ENCODE results near the gene RNF2. TPM values are rescaled to one million over a fixed set of nuclear protein-coding genes. Genes with fewer than 3 reads are reported as not detected.
"Not testable (repeated sequence)": the region's sequence is repeated elsewhere in the genome, so short reads cannot be mapped to it uniquely, and the experiment has no call there.

RNF2 gene
- polyA plus RNA-seq (2013) = 39.0 and 41.8 TPM in 2 replicates

DNA sequence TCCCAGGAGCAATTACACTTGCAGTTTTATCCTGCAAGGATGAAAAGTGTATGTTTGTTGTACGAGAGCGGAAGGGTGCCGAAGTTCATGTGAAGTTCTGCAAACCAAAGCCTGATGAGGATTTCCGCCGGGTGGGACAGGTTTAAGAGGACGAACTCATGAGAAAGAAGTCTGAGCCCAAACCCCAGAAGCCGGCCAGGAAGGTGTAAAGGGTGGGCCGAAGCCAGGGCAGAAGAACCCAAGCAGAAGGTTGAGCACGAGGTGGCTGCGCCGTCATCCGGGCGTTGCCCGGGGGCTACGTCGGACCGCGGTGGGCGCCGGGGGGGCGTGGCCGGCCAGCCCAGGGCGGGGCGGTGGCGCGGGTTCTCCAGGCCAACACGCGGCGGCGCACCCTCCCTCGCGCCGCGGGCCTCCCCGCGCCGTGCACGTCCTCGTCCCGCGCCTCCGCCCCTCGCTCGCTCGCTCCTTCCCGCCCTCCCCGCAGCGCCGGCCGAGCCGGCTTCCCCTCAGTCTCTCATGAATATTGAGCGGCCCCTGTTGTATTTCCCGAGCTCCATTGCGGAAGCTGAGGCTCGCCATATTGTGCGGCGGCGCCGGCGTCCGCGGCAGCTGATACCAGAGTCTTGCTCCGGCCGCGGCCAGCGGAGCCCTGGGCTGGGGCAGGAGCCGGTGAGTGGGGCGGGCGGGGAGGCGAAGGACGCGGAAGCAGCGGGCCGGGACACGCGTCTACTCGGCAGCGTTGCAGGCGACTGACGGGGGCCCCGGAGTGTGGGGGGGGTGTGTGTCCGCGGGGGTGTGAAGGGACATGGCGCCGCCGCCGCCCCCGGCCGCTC, at the start of gene RNF2:
TSS of gene RNF2 (plus strand) at position 578 of the 833 bp plus-strand sequence. CDS start 41,996 bp downstream, outside the sequence.
- no CpG with 5 or more reads among the region's 89 CpGs for WGBS (ENCODE audit: extremely low coverage, insufficient coverage, insufficient read length)
- H2AK5ac ChIP-seq (ENCODE audit: low read length) = no peak within 1 kb of the TSS

DNA sequence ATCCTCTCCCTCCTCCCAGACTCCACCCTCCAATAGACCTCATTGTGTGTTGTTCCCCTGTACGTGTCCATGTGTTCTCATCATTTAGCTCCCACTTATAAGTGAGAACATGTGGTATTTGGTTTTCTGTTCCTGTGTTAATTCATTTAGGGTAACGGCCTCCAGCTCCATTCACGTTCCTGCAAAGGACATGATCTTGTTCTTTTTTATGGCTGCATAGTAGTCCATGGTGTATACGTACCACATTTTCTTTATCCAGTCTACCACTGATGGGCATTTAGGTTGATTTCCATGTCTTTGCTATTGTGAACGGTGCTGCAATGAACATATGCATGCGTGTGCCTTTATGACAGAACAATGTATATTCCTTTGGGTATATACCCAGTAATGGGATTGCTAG, 45.4 kb upstream of the RNF2 start:
- not testable (repeated sequence) for H3K4ac ChIP-seq (ENCODE audit: low read depth, low read length); H3K79me1 ChIP-seq (ENCODE audit: low read length); H2AFZ ChIP-seq (ENCODE audit: insufficient read depth, low read length, poor library complexity); H2AK5ac ChIP-seq (ENCODE audit: low read length); H3K4me3 ChIP-seq (ENCODE audit: low read depth, low read length); H3K4me1 ChIP-seq (ENCODE audit: control insufficient read depth in 1 of 2, insufficient read depth in 2 of 2, low read length in 2 of 2); H3K27ac ChIP-seq (ENCODE audit: low read depth, low read length); H2BK120ac ChIP-seq (ENCODE audit: insufficient read depth, low read length, poor library complexity); H3K18ac ChIP-seq (ENCODE audit: low read length); H3K23ac ChIP-seq (ENCODE audit: low read length); H4K8ac ChIP-seq (ENCODE audit: low read depth, low read length); H4K12ac ChIP-seq (ENCODE audit: low read depth, low read length); H3K27me3 ChIP-seq (ENCODE audit: insufficient read depth, low read length); H3K9ac ChIP-seq (ENCODE audit: low read length); H3K36me3 ChIP-seq (ENCODE audit: control insufficient read depth in 1 of 2, insufficient read depth in 2 of 2, low read length in 2 of 2); H3K9me3 ChIP-seq (ENCODE audit: insufficient read depth, low read depth, low read length); H3K79me2 ChIP-seq (ENCODE audit: control insufficient read depth, insufficient read depth, low read length, poor library complexity); H2BK12ac ChIP-seq (ENCODE audit: low read length); H2BK5ac ChIP-seq (ENCODE audit: low read depth, low read length, poor library complexity); DNase-seq; H3K4me2 ChIP-seq (ENCODE audit: low read length); H4K91ac ChIP-seq (ENCODE audit: low read depth, low read length); H3K14ac ChIP-seq (ENCODE audit: low read length)
- no CpG with 5 or more reads among the region's 6 CpGs for WGBS (ENCODE audit: extremely low coverage, insufficient coverage, insufficient read length)

More for the DNA sequence above, at the start of gene RNF2:
- Histone ChIP-seq H3K14ac (ENCODE audit: low read length) (peak within 1 kb of the TSS; percentile 85), H3K9ac (ENCODE audit: low read length) (peak within 1 kb of the TSS; percentile 95), H2BK120ac (ENCODE audit: insufficient read depth, low read length, poor library complexity) (peak within 1 kb of the TSS; percentile 92), H3K79me2 (ENCODE audit: control insufficient read depth, insufficient read depth, low read length, poor library complexity) (peaks cover 19% of the 10 kb centered on the region), H3K4me3 (ENCODE audit: low read depth, low read length) (peak within 1 kb of the TSS; percentile 93), H3K4me2 (ENCODE audit: low read length) (peak within 1 kb of the TSS; percentile 92), H4K91ac (ENCODE audit: low read depth, low read length) (peak within 1 kb of the TSS; percentile 88), H4K12ac (ENCODE audit: low read depth, low read length) (peak within 1 kb of the TSS; percentile 1), H3K36me3 (ENCODE audit: control insufficient read depth in 1 of 2, insufficient read depth in 2 of 2, low read length in 2 of 2) (no peaks in the 10 kb centered on the region), H3K27ac (ENCODE audit: low read depth, low read length) (peak within 1 kb of the TSS; percentile 72), H3K79me1 (ENCODE audit: low read length) (peaks cover 11% of the 10 kb centered on the region), H3K23ac (ENCODE audit: low read length) (no peak within 1 kb of the TSS), H2BK12ac (ENCODE audit: low read length) (peak within 1 kb of the TSS; percentile 8), H4K8ac (ENCODE audit: low read depth, low read length) (peak within 1 kb of the TSS; percentile 92), H3K27me3 (ENCODE audit: insufficient read depth, low read length) (no peaks in the 10 kb centered on the region), H3K18ac (ENCODE audit: low read length) (peak within 1 kb of the TSS; percentile 91), H3K4ac (ENCODE audit: low read depth, low read length) (peak within 1 kb of the TSS; percentile 78), H3K4me1 (ENCODE audit: control insufficient read depth in 1 of 2, insufficient read depth in 2 of 2, low read length in 2 of 2) (peaks cover 3 to 4% of the 10 kb centered on the region in 2 experiments), H2AFZ (ENCODE audit: insufficient read depth, low read length, poor library complexity) (peak within 1 kb of the TSS; percentile 69), H3K9me3 (ENCODE audit: insufficient read depth, low read depth, low read length) (no peaks in the 10 kb centered on the region), H2BK5ac (ENCODE audit: low read depth, low read length, poor library complexity) (peak within 1 kb of the TSS; percentile 60)
- DNase-seq = peak; percentile 69 to 82

DNA sequence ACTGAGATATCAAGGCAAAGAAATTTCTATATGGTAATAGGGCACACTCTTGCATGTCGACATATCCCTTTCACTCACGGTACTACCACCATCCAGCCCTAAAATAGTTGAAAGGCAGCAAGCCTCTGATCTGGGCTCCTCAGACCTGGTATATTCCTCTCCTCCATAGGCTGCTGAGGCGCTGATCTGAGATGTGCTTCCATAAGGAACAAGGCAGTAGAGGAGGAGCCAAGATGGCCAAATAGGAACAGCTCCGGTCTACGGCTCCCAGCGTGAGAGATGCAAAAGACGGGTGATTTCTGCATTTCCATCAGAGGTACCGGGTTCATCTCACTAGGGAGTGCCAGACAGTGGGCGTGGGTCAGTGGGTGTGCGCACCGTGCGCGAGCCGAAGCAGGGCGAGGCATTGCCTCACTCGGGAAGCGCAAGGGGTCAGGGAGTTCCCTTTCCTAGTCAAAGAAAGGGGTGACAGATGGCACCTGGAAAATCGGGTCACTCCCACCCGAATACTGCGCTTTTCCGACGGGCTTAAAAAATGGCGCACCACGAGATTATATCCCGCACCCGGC, 44.0 kb upstream of the RNF2 start:
- not testable (repeated sequence) for H3K9ac ChIP-seq (ENCODE audit: low read length); H3K27ac ChIP-seq (ENCODE audit: low read depth, low read length); H3K4me2 ChIP-seq (ENCODE audit: low read length); H3K4me1 ChIP-seq (ENCODE audit: control insufficient read depth in 1 of 2, insufficient read depth in 2 of 2, low read length in 2 of 2); H2AFZ ChIP-seq (ENCODE audit: insufficient read depth, low read length, poor library complexity); H3K9me3 ChIP-seq (ENCODE audit: insufficient read depth, low read depth, low read length); H4K91ac ChIP-seq (ENCODE audit: low read depth, low read length); H2AK5ac ChIP-seq (ENCODE audit: low read length); H2BK12ac ChIP-seq (ENCODE audit: low read length); H3K36me3 ChIP-seq (ENCODE audit: control insufficient read depth in 1 of 2, insufficient read depth in 2 of 2, low read length in 2 of 2); H3K18ac ChIP-seq (ENCODE audit: low read length); H3K79me2 ChIP-seq (ENCODE audit: control insufficient read depth, insufficient read depth, low read length, poor library complexity); H3K14ac ChIP-seq (ENCODE audit: low read length); H3K79me1 ChIP-seq (ENCODE audit: low read length); H2BK5ac ChIP-seq (ENCODE audit: low read depth, low read length, poor library complexity); H3K4me3 ChIP-seq (ENCODE audit: low read depth, low read length); H4K8ac ChIP-seq (ENCODE audit: low read depth, low read length); H3K4ac ChIP-seq (ENCODE audit: low read depth, low read length); H3K27me3 ChIP-seq (ENCODE audit: insufficient read depth, low read length); H2BK120ac ChIP-seq (ENCODE audit: insufficient read depth, low read length, poor library complexity); H4K12ac ChIP-seq (ENCODE audit: low read depth, low read length); H3K23ac ChIP-seq (ENCODE audit: low read length)
- peak; percentile 15 to 49 for DNase-seq
- WGBS (ENCODE audit: extremely low coverage, insufficient coverage, insufficient read length) = no CpG with 5 or more reads among the region's 26 CpGs

DNA sequence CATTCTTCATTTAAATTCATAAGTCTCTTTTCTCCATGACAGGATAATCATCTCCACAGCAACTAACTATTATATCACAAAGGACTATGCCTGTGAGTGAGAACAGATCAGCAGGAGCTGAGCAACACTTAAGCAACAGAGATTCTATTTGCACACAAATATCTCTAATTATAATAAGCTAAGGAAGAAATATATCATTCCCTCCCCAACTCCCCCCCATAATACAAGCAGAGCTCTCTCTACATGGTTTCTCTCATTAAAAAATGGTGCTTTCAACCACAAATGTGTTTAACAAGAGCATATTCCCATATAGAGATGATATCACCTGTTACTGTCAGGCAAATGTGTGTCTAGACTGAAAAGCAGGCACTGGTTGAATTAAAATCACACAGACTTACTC, 36.5 kb upstream of the RNF2 start:
- no peak overlapping the region for H3K4me3 ChIP-seq (ENCODE audit: low read depth, low read length)
- no peaks in the 10 kb centered on the region for H3K79me1 ChIP-seq (ENCODE audit: low read length)
- no peak overlapping the region for H2AFZ ChIP-seq (ENCODE audit: insufficient read depth, low read length, poor library complexity)
- no peaks in the 10 kb centered on the region for H3K79me2 ChIP-seq (ENCODE audit: control insufficient read depth, insufficient read depth, low read length, poor library complexity)
- no peak overlapping the region for H2BK120ac ChIP-seq (ENCODE audit: insufficient read depth, low read length, poor library complexity)
- no peak overlapping the region for H3K14ac ChIP-seq (ENCODE audit: low read length)
- H2BK5ac ChIP-seq (ENCODE audit: low read depth, low read length, poor library complexity) = no peak overlapping the region
- no peak overlapping the region for H3K4me2 ChIP-seq (ENCODE audit: low read length)
- H3K18ac ChIP-seq (ENCODE audit: low read length) = no peak overlapping the region
- H3K27me3 ChIP-seq (ENCODE audit: insufficient read depth, low read length) = no peaks in the 10 kb centered on the region
- H3K4me1 ChIP-seq (ENCODE audit: control insufficient read depth in 1 of 2, insufficient read depth in 2 of 2, low read length in 2 of 2) = no peaks in the 10 kb centered on the region
- no peak overlapping the region for H3K9ac ChIP-seq (ENCODE audit: low read length)
- no peaks in the 10 kb centered on the region for H3K36me3 ChIP-seq (ENCODE audit: control insufficient read depth in 1 of 2, insufficient read depth in 2 of 2, low read length in 2 of 2)
- H3K4ac ChIP-seq (ENCODE audit: low read depth, low read length) = no peak overlapping the region
- H4K8ac ChIP-seq (ENCODE audit: low read depth, low read length) = no peak overlapping the region
- H4K91ac ChIP-seq (ENCODE audit: low read depth, low read length) = no peak overlapping the region
- no peaks in the 10 kb centered on the region for H3K9me3 ChIP-seq (ENCODE audit: insufficient read depth, low read depth, low read length)
- no peak overlapping the region for H3K23ac ChIP-seq (ENCODE audit: low read length)
- no peak overlapping the region for H4K12ac ChIP-seq (ENCODE audit: low read depth, low read length)
- DNase-seq = no peak
- H3K27ac ChIP-seq (ENCODE audit: low read depth, low read length) = no peak overlapping the region
- H2BK12ac ChIP-seq (ENCODE audit: low read length) = no peak overlapping the region
- no peak overlapping the region for H2AK5ac ChIP-seq (ENCODE audit: low read length)

All from trophoblast cell (in vitro differentiated cells and primary cell).